ENCODE results near the gene TCF7L2.

Gene TCF7L2

GRCh38 chr10:112966194-112966855 is 16.3 kb downstream of the TCF7L2 start:
- no peak for DNase-seq (ENCODE audit: low read depth)

GRCh38 chr10:112967200-112967599 is 17.2 kb downstream of the TCF7L2 start:
- no peak for DNase-seq (ENCODE audit: low read depth)

GRCh38 chr10:112969131-112969530 is 19.1 kb downstream of the TCF7L2 start:
- DNase-seq (ENCODE audit: low read depth) = no peak

GRCh38 chr10:112969542-112969941 is 19.5 kb downstream of the TCF7L2 start:
- DNase-seq (ENCODE audit: low read depth) = no peak

GRCh38 chr10:112970021-112970420 is 20.0 kb downstream of the TCF7L2 start:
- no peak for DNase-seq (ENCODE audit: low read depth)

GRCh38 chr10:112972606-112973005 is 22.6 kb downstream of the TCF7L2 start:
- DNase-seq (ENCODE audit: low read depth) = no peak

GRCh38 chr10:112973046-112973445 is 23.0 kb downstream of the TCF7L2 start:
- no peak for DNase-seq (ENCODE audit: low read depth)

- no peak for DNase-seq (ENCODE audit: low read depth)
These were observed 23.8 kb downstream of the TCF7L2 start for GRCh38 chr10:112973805-112974204.

- DNase-seq (ENCODE audit: low read depth) = no peak
These were observed 27.4 kb downstream of the TCF7L2 start for GRCh38 chr10:112977426-112977898.

GRCh38 chr10:112979927-112980326 is 29.9 kb downstream of the TCF7L2 start:
- DNase-seq (ENCODE audit: low read depth) = no peak

- no peak for DNase-seq (ENCODE audit: low read depth)
These were observed 30.9 kb downstream of the TCF7L2 start for GRCh38 chr10:112980937-112981336.

- DNase-seq (ENCODE audit: low read depth) = peak; percentile 8
These were observed 31.5 kb downstream of the TCF7L2 start for GRCh38 chr10:112981553-112981952.

- DNase-seq (ENCODE audit: low read depth) = no peak
These were observed 33.5 kb downstream of the TCF7L2 start for GRCh38 chr10:112983444-112984056.

GRCh38 chr10:112984756-112985155 is 34.7 kb downstream of the TCF7L2 start:
- no peak for DNase-seq (ENCODE audit: low read depth)

- DNase-seq (ENCODE audit: low read depth) = no peak
These were observed 35.9 kb downstream of the TCF7L2 start for GRCh38 chr10:112985690-112986543.

GRCh38 chr10:112986544-112987190 is 36.6 kb downstream of the TCF7L2 start:
- no peak for DNase-seq (ENCODE audit: low read depth)

GRCh38 chr10:112988839-112989406 is 38.9 kb downstream of the TCF7L2 start:
- DNase-seq (ENCODE audit: low read depth) = no peak

- no peak for DNase-seq (ENCODE audit: low read depth)
These were observed 39.8 kb downstream of the TCF7L2 start for GRCh38 chr10:112989826-112990225.

- no peak for DNase-seq (ENCODE audit: low read depth)
These were observed 40.2 kb downstream of the TCF7L2 start for GRCh38 chr10:112990271-112990670.

GRCh38 chr10:112991888-112992491 is 41.9 kb downstream of the TCF7L2 start:
- no peak for DNase-seq (ENCODE audit: low read depth)

- no peak for DNase-seq (ENCODE audit: low read depth)
These were observed 46.4 kb downstream of the TCF7L2 start for GRCh38 chr10:112996462-112996861.

GRCh38 chr10:112999102-112999501 is 49.1 kb downstream of the TCF7L2 start:
- DNase-seq (ENCODE audit: low read depth) = no peak

All from activated T-cell treated with anti-CD3 and anti-CD28 coated beads for 48 hours (primary cell).